Astrocyte of the hippocampus (primary cell): ENCODE measurements around the gene TCTN1.
"Not testable (repeated sequence)": the region's sequence is repeated elsewhere in the genome, so short reads cannot be mapped to it uniquely, and the experiment has no call there.

Experiments
- DNase-seq: peaks from one replicate; pipeline ENCODE4 v3.0.0; 2011; ENCODE audit warnings: low read depth, low spot score

Gene TCTN1

DNA sequence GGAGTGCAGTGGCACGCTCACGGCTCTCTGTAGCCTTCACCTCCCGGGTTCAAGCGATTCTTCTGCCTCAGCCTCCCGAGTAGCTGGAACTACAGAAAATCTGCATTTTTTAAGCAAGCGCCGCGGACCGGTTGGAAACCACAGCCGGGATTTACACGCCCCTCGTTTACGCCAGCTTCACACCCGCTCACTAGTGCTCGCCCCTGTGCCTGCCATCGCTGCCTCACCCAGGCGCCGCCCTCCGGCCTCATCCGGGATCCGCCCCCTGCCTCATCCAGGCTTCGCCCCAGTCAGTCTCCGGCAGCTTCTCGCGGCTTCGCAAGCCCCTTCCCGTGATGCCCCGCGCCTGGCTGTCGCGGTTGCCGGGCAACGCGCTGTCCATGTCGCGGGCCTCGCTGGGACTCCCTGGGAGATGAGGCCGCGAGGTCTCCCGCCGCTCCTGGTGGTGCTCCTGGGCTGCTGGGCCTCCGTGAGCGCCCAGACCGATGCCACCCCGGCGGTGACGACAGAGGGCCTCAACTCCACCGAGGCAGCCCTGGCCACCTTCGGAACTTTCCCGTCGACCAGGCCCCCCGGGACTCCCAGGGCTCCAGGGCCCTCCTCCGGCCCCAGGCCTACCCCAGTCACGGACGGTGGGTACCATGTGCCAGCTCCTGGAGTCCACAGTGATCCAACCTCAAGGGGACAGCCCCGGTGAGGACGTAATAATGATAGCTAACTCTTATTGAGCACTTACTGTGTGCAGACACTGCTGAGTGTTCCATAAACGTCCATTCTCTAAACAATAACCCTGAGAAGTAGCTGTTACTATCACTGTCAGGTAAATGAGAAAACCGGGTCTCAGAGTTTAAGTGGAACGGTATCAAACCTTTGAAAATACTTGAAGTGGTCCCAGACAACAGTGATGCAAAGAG is at the start of gene TCTN1:
TSS of gene TCTN1 (plus strand) at position 359 of the 914 bp plus-strand sequence. CDS start at position 413, 54 bp downstream.
- peak; percentile 98 for DNase-seq

DNA sequence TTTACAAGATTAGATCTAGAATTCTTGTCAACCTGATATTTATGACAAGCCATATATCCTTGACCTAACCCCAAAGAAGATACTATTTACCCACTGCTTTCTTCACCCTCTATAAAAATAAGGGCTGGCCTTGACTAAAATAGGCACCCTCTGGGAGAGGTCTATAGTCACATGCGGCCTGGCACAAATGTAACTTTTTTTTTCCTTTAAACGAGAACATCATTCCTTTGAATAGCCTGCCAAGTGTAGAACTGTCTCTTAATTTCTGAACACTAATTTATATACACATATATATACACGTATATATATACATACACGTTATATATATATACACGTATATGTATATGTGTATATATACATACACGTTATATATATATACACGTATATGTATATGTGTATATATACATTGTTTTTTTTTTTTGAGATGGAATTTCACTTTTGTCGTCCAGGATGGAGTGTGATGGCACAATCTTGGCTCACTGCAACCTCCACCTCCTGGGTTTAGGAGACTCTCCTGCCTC is 49.4 kb upstream of the TCTN1 start:
- DNase-seq, result no peak

DNA sequence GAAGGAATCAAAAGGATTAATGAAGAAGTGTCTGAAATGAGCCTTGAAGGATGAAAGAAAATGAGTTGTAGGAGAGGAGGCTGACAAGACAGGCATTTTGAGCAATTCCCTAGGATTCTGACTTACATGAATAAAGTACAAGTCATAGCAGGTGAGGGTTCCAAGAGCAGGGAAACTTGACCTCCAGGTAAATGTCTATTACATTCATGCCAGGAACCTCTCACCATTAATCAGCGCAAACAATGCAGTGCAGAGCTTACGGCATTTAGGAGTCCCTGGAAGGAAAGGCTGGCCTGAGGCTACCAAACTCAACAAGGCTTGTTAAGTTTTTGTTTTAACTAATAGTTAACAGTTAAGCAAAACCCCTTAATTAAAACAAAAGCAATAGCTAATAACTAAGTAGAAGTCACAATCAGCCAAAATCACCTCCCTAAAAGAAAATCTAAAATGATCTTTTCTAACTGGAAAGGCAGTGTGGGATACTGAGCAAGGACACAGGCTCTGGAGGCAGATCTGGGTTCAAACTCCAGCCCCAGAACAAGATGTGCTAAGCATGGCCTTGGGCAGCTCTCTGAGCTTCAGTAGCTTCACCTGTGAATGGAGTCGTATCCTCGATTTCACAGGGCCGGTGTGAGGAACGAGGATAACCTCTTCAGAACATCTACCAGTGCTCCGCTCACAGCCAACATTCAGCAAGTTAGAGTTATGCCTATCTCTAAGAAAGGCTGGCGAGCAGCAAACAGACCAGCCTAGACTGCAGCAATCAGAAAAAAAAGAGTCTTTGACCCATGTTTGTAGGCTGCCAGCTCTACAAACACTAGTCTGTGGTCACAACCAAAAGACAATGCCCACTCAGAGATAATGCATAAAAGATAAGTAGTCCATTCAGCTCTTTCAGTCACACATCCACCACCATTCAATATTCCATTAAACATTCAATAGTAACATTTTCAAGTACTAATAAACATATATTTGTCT is 47.7 kb upstream of the TCTN1 start:
- DNase-seq, result no peak

DNA sequence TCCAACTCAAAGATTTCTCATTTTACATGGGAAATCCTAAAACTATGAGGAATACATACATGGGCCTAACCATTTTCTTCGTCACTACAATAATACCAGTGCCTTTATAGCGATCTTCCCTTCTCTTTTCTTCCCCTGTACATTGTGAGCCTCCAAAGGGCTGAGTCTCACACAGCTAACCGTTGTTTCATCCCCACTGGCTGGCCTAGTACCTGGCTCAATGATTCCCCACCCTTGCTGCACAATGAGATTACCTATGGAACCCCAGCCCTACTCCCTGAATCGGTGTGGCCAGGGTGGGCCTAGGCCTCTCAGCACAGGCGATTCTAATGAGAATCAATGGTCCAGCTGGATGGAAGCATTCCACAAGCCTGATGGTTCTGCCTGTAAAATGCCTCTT is 46.9 kb upstream of the TCTN1 start:
- DNase-seq, result no peak

DNA sequence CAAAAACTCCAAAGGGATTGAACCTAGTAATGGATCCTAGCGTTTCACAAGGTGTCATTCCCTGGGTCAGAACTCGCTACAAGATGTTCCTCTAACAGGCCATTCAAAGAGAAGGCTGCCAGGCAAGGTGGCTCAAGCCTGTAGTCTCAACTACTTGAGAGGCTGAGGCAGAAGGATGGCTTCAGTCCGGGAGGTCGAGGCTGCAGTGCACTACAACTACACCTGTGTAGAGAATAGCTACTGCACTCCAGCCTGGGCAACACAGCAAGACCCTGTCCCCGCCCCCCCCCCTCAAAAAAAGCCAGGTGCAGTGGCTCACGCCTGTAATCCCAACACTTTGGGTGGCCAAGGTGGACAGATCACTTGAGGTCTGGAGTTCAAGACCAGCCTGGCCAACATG is 45.2 kb upstream of the TCTN1 start:
- DNase-seq, result no peak

DNA sequence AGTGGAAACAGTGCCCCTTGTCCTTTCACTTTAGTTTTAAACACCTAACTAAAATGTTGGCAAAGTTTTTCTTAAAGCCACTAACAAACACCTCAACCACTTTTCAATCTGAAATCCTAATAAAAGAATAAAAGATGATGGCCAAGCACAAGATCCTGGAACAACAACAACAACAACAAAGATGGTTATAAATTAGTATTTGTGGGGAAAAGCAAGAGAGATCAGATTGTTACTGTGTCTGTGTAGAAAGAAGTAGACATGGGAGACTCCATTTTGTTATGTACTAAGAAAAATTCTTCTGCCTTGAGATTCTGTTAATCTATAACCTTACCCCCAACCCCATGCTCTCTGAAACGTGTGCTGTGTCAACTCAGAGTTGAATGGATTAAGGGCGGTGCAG is 44.1 kb upstream of the TCTN1 start:
- not testable (repeated sequence) for DNase-seq

DNA sequence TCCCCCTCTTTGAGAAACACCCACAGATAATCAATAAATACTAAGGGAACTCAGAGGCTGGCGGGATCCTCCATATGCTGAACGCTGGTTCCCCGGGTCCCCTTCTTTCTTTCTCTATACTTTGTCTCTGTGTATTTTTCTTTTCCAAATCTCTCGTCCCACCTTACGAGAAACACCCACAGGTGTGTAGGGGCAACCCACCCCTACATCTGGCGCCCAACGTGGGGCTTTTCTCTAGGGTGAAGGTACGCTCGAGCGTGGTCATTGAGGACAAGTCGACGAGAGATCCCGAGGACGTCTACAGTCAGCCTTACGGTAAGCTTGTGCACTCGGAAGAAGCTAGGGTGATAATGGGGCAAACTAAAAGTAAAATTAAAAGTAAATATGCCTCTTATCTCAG is 43.1 kb upstream of the TCTN1 start:
- not testable (repeated sequence) for DNase-seq

DNA sequence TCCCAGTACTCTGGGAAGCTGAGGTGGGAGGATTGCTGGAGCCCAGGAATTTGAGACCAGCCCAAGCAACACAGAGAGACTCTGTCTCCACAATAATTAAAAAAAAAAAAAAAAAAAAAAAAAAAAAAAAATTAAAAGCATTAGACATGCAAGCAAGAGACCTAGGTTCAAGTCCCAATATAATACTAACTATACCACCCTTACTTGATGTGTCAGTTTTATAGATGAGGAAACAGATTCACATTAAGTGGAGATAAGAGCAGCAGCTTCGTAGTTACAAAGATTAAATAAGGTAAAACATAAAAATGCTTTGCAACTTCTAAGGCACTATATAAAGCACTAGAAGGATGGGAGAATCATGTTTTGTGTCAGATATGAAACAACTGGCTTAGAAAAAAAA is 39.9 kb upstream of the TCTN1 start:
- DNase-seq, result no peak

DNA sequence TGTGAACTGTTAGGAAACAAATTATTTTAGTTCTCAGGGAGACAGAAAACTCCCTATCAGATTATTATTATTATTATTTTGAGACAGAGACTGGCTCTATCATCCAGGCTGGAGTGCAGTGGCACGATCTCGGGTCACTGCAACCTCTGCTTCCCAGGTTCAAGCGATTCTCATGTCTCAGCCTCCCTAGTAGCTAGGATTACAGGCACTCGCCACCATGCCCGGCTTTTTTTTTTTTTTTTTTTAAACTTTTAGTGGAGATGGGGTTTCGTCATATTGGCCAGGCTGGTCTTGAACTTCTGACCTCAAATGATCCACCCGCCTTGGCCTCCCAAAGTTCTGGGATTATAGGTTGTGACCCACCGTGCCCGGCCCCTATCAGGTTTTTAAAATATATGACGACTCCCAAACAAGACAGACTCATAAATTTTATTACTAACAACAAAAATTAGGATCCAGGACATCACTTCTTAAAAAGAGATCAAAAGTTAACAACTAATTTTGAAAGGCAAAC is 39.2 kb upstream of the TCTN1 start:
- DNase-seq, result not testable (repeated sequence)

DNA sequence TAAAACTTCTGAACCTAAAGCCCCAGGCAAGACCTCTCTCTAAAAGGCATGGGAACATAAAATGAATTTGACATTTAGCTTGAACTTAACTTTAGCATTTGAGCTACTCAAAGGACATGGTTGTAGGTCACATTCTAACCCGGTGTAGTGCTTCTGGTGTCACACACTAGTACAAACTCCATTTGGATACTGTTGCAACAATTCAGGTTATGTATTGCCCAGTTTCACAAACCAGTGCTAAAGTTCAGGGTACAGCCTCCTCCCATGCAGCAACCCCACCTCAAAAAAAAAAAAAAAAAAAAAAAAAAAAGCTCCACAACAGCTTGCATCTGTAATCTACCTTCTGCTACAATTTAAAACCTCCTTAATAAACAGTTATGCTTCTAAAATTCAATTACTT is 38.6 kb upstream of the TCTN1 start:
- DNase-seq, result no peak

DNA sequence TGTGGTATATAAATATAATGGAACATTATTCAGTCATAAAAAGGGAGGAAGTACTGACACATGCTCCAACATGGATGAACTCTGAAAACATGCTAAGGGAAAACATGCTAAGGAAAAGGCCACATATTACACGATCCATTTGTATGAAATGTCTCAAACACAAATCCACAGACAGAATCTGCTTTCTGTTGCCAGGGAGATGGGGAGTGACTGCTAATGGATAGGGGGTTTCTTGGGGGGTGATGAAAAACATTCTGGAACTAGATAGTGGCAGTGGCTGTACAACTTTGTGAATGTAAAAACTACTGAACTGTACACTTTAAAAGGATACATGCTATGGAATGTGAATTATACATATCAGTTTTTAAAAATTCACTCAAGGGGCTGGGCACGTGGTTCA is 37.4 kb upstream of the TCTN1 start:
- DNase-seq, result no peak

DNA sequence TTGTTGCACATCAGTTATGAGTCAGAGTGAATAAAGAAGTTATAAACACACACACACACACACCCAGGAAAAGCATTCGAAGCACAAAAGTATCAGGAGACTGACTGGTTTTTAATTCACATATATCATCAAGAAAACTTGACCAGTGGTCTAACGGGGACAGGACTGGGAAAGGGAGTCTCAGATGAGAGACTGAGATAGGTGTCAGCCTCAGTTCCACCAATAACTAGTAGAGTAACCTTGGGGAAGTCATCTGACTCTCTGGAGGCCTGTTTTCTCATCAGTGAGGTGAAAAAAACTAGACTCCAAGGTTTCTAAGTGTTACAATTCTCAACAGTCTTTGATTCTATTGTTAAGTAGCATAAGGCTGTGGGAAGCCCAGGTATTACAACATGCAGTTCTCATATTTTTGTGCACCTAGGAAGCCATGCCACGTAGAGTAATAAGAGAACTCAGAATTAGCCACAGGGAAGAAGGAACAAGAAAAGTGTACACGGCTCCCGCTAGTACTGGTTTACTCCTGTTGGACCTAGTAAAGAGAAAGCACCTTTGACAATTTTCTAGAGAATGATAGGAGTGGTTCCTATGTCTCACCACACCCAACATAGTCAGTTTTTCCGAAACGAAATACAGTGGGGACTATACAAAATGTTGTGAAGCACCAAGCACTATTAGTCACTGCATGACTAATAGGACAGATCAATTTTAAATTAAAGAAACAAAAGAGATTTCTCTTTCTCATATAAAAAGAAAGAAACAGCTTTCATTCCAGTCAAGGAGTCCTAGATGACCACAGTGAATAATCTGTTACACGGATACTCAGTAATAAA is 35.9 kb upstream of the TCTN1 start:
- DNase-seq, result peak; percentile 69

DNA sequence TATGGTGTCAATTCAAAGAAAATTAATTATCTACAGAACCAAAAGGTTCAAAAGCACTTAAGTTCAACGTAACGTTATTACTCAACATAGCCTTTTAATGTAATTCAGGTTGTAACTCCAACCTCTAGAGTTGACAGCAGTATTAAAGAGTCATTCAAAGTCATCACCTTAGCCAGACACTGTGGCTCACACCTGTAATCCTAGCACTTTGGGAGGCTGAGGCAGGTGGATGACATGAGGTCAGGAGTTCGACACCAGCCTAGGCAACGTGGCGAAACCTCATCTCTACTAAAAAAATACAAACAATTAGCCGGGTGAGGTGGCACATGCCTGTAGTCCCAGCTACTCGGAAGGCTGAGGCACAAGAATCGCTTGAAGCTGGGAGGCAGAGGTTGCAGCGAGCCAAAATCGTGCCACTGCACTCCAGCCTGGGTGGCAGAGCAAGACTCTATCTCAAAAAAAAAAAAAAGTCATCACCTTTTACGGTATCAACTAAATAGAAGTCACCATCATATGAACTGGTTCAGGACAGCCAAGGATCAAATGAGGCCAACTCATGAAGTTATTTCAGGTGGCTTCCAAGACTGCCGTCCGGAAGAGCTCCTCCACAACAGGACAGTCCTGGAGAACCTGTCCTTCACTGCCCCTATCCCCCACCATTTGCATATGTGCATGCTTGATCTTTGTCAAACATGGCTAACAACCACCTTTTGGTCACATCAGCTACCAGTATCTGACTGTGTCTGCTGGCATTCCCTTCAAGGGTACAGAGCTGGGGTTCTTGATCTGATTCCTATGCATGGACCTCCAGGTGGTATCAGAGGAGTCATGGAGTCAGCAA is 35.0 kb upstream of the TCTN1 start:
- DNase-seq, result no peak

DNA sequence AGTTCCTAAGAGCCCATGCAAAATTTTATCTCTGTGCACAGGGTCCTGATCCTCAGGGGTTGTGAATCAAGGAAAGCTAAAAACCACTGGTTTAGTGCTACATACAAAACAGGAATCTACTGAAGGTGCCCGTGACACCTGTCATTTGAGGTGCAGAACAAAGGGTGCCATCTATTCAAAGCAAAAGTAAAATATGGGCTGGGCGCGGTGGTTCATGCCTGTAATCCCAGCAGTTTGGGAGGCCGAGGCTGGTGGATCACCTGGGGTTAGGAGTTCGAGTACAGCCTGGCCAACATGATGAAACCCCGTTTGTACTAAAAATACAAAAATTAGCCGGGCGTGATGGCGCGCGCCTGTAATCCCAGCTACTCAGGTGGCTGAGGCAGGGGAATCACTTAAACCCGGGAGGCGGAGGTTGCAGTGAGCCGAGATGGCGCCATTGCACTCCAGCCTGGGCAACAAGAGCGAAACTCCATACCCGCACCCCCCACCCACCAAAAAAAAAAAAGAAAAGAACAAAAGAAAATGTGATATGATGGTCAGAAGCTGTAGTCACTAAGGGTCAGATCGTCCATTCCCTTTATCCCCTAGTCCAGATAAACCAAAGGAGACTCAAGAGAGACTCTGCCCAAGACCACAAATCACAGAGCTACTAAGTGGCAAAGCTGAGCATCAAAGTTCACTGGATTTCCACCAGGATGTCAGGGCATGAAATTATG is 34.2 kb upstream of the TCTN1 start:
- no peak for DNase-seq

DNA sequence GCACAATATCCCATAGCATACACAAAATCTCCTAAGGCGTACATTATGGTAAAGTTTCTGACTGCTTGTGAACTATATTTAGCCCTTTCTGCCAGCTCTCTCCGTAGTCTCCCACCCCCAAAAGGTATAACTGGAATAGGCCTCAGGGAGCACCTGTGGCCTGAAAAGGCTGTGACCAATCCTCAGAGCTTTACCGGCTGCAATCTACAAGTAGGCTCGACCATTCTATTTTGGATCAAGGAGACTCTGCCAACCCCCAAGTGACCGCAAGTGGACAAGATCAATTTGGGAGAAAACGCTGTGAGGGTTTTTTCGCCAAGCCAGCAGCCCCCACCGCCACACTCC is 32.0 kb upstream of the TCTN1 start:
- no peak for DNase-seq

DNA sequence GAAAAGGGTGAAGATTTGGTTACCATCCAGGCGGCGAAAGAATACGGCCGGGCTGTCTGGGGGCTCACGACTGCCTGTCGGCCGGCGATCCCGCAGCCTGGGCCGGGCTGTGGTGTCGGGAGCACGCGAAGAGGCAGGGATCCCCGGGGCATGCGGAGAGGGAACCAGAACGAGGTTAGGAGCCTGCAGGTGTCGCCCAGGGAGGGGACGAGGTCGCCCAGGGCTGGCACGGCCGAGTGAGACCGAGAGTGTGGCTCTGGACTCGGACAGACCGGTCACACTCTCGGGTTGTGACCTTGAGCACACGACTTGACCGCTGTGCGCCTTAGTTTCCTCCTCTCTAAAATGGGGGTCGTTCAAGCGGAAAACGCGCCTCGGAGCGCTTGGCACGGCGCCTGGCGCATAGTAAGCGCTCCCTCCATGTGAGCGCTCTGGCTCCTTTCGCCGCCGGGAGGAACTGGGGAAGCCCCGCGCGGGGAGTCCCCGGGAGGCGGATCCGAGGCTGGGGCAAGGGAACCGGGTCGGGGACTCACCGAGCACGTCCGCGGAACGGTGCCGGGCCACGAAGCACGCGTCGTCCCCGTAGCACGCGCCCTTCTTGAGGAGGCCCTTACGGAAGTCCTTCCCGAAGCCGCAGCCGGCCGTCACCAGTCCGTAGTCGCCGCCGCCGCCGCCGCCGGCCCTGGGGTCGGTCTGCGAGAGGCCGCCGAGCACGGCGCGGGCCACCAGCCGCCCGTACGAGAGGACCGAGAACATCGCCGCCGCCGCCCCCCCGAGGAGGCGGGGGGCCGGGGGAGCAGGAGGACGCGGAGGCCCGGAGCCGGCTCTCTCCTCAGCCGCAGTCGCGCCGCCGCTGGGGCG is 31.4 kb upstream of the TCTN1 start:
- peak; percentile 79 for DNase-seq

DNA sequence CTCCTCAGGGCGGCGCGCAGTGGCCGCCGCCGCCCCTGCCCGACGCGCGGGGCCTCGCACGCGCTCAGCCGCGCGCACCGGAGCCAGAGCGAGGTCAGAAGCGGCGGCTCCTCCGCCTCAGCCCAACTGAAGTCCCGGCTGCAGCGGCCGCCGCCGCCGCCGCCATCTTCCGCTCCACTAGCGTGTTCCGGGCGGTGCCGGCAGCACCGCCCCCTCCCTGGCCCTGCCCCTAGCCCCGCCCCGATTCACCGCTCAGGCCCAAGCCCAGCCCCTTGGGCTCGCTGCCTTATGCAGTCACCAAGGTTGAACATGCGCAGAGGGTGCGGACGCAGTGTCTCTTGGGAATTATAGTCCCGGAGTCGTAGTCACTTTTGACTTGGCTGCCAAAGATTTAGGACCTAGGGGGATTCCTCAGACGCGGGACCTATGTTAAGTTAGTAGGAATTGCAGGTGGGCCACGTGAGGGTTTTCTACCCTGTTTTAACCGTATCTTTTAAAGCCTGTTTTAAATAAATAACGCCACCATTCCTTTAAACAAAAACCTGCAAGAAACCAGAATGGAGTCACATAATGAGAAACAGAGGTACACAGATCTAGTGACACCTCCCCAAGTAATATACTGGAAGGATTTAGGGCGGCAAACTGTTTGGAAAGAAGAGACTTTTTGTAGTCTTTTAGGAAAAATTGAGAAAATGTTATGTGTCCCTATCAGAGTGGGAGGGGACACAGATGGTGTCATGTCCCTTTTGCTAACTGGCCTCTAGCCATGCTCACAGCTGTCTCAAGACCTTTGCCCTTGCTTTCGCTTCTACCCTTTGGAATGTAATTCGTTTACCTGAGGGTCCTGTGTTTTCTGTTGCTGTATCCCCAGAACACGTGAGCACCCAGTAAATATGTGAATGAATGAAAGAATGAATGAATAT is 30.5 kb upstream of the TCTN1 start, which contains the start of gene PPTC7:
TSS of gene PPTC7 (minus strand) at position 182 of the 923 bp plus-strand sequence. CDS start 287 bp downstream, outside the sequence.
- DNase-seq, result peak; percentile 98
